ENCODE results near the gene CFC1B. TPM values are rescaled to one million over a fixed set of nuclear protein-coding genes. Genes with fewer than 3 reads are reported as not detected.
"Not testable (repeated sequence)": the region's sequence is repeated elsewhere in the genome, so short reads cannot be mapped to it uniquely, and the experiment has no call there.

Gene CFC1B
- polyA plus RNA-seq, 1 donor: 0.16 TPM

DNA sequence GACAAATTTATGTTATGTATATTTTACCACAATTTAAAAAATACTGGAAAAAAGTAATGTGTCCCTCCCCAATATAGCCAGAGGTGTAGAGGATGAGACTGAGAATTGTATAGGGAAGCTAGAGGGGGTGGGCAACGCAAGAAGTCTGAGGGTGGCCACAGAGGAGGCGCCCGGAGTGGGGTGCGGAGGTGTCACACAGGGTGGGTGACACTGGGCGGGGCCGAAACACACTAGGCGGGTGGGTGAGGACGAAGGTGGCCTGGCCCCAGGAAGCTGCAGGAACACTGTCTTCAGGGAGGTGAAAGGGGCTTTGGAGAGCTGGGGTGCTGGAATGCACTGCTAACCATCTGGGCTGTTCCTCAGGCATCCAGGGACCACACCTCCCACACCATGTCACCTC, 35.4 kb downstream of the CFC1B start:
- not testable (repeated sequence) for H3K9me3 ChIP-seq (ENCODE audit: control insufficient read depth, low read depth, low read length); H3K4me3 ChIP-seq (ENCODE audit: low read length); H3K36me3 ChIP-seq (ENCODE audit: control insufficient read depth, insufficient read depth, low read length); H3K27me3 ChIP-seq (ENCODE audit: control insufficient read depth, insufficient read depth, low read length); DNase-seq; H3K4me1 ChIP-seq (ENCODE audit: control insufficient read depth, insufficient read depth, low read length); H3K27ac ChIP-seq (ENCODE audit: low read length)
- no CpG with 5 or more reads among the region's 8 CpGs for WGBS (ENCODE audit: insufficient coverage, low lambda C conversion rate)

DNA sequence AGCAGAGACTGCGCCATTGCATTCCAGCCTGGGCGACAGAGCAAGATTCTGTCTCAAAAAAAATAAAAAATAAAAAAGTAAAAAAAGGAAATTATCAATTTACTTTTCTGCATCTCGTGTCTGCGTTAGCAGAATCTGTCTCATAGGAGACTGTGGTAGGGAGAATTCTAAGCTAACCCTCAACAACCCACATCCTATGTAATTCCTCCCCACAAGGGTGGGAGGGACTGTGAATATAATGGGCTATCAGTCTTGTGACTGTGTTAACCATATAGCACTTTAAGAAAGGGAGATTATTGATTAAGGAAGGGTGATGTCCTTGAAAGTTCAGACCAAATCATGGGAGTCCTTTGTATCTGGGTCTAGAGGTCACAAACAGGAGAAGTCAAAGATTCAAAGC, 45.1 kb downstream of the CFC1B start:
- H3K27me3 ChIP-seq (ENCODE audit: control insufficient read depth, insufficient read depth, low read length): not testable (repeated sequence)

DNA sequence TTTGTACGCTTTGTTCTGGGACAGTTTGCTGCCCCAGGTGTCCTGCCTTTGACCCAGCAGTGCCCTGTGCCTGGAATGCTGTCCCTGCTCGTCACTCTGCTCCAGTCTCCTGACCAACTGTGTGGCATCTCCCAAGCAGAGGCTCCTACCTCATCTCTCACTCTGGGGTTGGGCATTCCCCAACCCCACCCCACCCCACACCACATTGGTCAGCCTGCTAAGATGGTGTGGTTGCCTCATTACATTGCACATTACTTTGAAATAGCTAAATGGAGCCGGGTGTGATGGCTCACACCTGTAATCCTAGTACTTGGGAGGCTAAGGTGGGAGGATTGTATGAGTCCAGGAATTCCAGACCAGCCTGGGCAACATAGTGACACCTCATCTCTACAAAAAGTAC, 50.9 kb downstream of the CFC1B start:
- H3K9me3 ChIP-seq (ENCODE audit: control insufficient read depth, low read depth, low read length); H3K4me1 ChIP-seq (ENCODE audit: control insufficient read depth, insufficient read depth, low read length); DNase-seq; H3K27me3 ChIP-seq (ENCODE audit: control insufficient read depth, insufficient read depth, low read length); H3K4me3 ChIP-seq (ENCODE audit: low read length); H3K27ac ChIP-seq (ENCODE audit: low read length); H3K36me3 ChIP-seq (ENCODE audit: control insufficient read depth, insufficient read depth, low read length): not testable (repeated sequence)
- WGBS (ENCODE audit: insufficient coverage, low lambda C conversion rate): no CpG with 5 or more reads among the region's 3 CpGs

More for the DNA sequence above, 45.1 kb downstream of the CFC1B start:
- H3K4me3 ChIP-seq (ENCODE audit: low read length); H3K4me1 ChIP-seq (ENCODE audit: control insufficient read depth, insufficient read depth, low read length); H3K27ac ChIP-seq (ENCODE audit: low read length); H3K9me3 ChIP-seq (ENCODE audit: control insufficient read depth, low read depth, low read length); H3K36me3 ChIP-seq (ENCODE audit: control insufficient read depth, insufficient read depth, low read length); DNase-seq: not testable (repeated sequence)
- no CpG with 5 or more reads among the region's 4 CpGs for WGBS (ENCODE audit: insufficient coverage, low lambda C conversion rate)

DNA sequence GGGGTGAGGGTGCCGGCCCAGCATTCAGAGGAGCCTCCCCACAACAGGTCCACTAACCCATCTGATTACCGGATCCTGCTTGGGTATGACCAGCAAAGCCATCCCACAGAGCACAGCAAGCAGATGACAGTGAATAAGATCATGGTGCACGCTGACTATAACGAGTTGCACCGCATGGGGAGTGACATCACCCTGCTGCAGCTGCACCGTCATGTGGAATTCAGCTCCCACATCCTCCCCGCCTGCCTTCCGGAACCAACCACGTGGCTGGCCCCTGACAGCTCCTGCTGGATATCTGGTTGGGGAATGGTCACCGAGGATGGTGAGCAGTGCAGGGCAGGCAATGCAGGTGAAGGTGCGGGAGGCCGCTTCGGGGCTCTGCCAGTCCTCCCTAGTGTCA, 53.2 kb downstream of the CFC1B start:
- H3K4me1 ChIP-seq (ENCODE audit: control insufficient read depth, insufficient read depth, low read length); H3K9me3 ChIP-seq (ENCODE audit: control insufficient read depth, low read depth, low read length); H3K27me3 ChIP-seq (ENCODE audit: control insufficient read depth, insufficient read depth, low read length); DNase-seq; H3K36me3 ChIP-seq (ENCODE audit: control insufficient read depth, insufficient read depth, low read length); H3K4me3 ChIP-seq (ENCODE audit: low read length); H3K27ac ChIP-seq (ENCODE audit: low read length): not testable (repeated sequence)
- WGBS (ENCODE audit: insufficient coverage, low lambda C conversion rate): no CpG with 5 or more reads among the region's 13 CpGs

DNA sequence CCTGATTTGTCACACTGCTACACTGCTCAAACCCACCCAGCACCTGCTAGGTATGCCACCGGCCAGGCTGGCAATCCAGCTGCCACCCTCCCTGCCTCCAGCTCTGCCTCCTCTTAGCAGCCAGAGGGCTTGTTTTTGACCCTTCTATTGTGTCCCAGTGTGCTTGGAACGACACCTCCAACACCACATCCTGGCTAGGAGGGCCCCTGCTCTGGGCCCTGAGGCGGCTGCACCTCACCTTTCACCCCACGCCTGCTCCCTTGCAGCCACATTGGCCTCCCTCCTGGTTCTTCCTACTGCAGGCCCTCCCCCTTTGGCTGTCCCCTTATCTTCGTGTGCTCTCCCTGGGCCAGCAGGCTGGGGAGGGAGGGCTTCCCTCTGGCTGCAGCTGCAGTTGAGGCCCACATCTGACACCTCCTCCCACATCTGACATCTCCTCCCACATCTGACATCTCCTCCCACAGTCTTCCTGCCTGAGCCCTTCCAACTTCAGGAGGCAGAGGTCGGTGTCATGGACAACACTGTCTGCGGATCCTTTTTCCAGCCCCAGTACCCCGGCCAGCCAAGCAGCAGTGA, 55.3 kb downstream of the CFC1B start:
- not testable (repeated sequence) for H3K36me3 ChIP-seq (ENCODE audit: control insufficient read depth, insufficient read depth, low read length); H3K4me3 ChIP-seq (ENCODE audit: low read length); H3K27me3 ChIP-seq (ENCODE audit: control insufficient read depth, insufficient read depth, low read length); H3K27ac ChIP-seq (ENCODE audit: low read length); H3K9me3 ChIP-seq (ENCODE audit: control insufficient read depth, low read depth, low read length); DNase-seq; H3K4me1 ChIP-seq (ENCODE audit: control insufficient read depth, insufficient read depth, low read length)
- no CpG with 5 or more reads among the region's 8 CpGs for WGBS (ENCODE audit: insufficient coverage, low lambda C conversion rate)

DNA sequence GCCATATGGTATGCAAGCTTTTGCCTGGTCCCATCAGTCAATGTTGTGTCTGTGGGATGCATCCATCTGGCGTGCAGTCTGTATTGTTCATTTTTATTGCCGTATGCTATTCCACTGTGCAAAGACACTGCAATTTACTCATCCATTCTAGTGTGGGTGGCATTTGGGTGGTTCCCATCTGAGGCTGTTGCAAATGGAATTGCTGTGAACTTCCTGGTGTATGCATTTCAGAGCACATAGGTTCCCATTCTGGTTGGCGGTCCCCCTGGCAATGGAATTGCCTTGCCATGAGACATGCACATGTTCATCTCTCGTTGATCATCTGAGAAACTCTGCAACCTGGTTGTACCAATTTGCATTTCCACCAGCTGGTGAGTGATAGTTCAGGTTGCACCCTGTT, 56.5 kb downstream of the CFC1B start:
- WGBS (ENCODE audit: insufficient coverage, low lambda C conversion rate): no CpG with 5 or more reads among the region's 4 CpGs

More for the DNA sequence above, 56.5 kb downstream of the CFC1B start:
- H3K27ac ChIP-seq (ENCODE audit: low read length); DNase-seq; H3K36me3 ChIP-seq (ENCODE audit: control insufficient read depth, insufficient read depth, low read length); H3K9me3 ChIP-seq (ENCODE audit: control insufficient read depth, low read depth, low read length); H3K27me3 ChIP-seq (ENCODE audit: control insufficient read depth, insufficient read depth, low read length); H3K4me3 ChIP-seq (ENCODE audit: low read length); H3K4me1 ChIP-seq (ENCODE audit: control insufficient read depth, insufficient read depth, low read length): not testable (repeated sequence)

Other genes starting within 250 kb of the CFC1B start
- 49.4 TPM for gene IMP4, start 178.3 kb upstream of the CFC1B start, polyA plus RNA-seq
- gene PTPN18, start 165.2 kb upstream of the CFC1B start, polyA plus RNA-seq: 64.4 TPM
- 0.10 TPM for gene POTEI, start 11.9 kb upstream of the CFC1B start, polyA plus RNA-seq
- gene CFC1, start 78.4 kb downstream of the CFC1B start, polyA plus RNA-seq: 3.7 TPM
- 0.07 TPM for gene POTEJ, start 90.2 kb downstream of the CFC1B start, polyA plus RNA-seq
- gene GPR148, start 207.8 kb downstream of the CFC1B start, polyA plus RNA-seq: 0.37 TPM
- gene AMER3, start 234.3 kb downstream of the CFC1B start, polyA plus RNA-seq: 1.3 TPM

All from large intestine (tissue), 3 donors.